GM19328 (cell line): ENCODE results near the gene ZNRF1.
"Not testable (repeated sequence)": the region's sequence is repeated elsewhere in the genome, so short reads cannot be mapped to it uniquely, and the experiment has no call there.

Experiments used
- ATAC-seq: cut with Tn5 transposase; IDR thresholded peaks from one replicate; pipeline ENCODE4 v1.9.1; 2021; ENCODE audit warnings: mild to moderate bottlenecking, moderate library complexity; ENCODE audit not compliant: unreplicated experiment

The ZNRF1 gene

GRCh38 chr16:74998481-74999218 lies at the start of gene ZNRF1:
Gene ZNRF1, plus strand, starts transcription at chr16:74999024. Its CDS starts 648 bp downstream, at chr16:74999672.
- peak; percentile 58 for ATAC-seq

- no peak for ATAC-seq
Observed at GRCh38 chr16:74949309-74949708, 49.5 kb upstream of the ZNRF1 start.

GRCh38 chr16:74950511-74950910 lies 48.3 kb upstream of the ZNRF1 start:
- ATAC-seq: no peak

- no peak for ATAC-seq
Observed at GRCh38 chr16:74951206-74951605, 47.6 kb upstream of the ZNRF1 start.

GRCh38 chr16:74951681-74952080 lies 47.1 kb upstream of the ZNRF1 start:
- ATAC-seq: no peak

- ATAC-seq: no peak
Observed at GRCh38 chr16:74954763-74955162, 44.1 kb upstream of the ZNRF1 start.

GRCh38 chr16:74973304-74973703 lies 25.5 kb upstream of the ZNRF1 start:
- no peak for ATAC-seq

- ATAC-seq: no peak
Observed at GRCh38 chr16:74975591-74975990, 23.2 kb upstream of the ZNRF1 start.

GRCh38 chr16:74982256-74982655 lies 16.6 kb upstream of the ZNRF1 start:
- ATAC-seq: no peak

GRCh38 chr16:74984194-74984528 lies 14.7 kb upstream of the ZNRF1 start:
- no peak for ATAC-seq

- peak; percentile 99 for ATAC-seq
Observed at GRCh38 chr16:74984529-74985296, 14.1 kb upstream of the ZNRF1 start, which contains the start of gene WDR59. Gene WDR59, minus strand, starts transcription at chr16:74985123. Its CDS starts 106 bp downstream, at chr16:74985017.

GRCh38 chr16:74987027-74987681 lies 11.7 kb upstream of the ZNRF1 start:
- no peak for ATAC-seq

- ATAC-seq: not testable (repeated sequence)
Observed at GRCh38 chr16:74989864-74990263, 9.0 kb upstream of the ZNRF1 start.

GRCh38 chr16:74990832-74991231 lies 8.0 kb upstream of the ZNRF1 start:
- ATAC-seq: no peak

GRCh38 chr16:74991268-74991592 lies 7.6 kb upstream of the ZNRF1 start:
- no peak for ATAC-seq

GRCh38 chr16:74991593-74992403 lies 7.0 kb upstream of the ZNRF1 start:
- no peak for ATAC-seq

- ATAC-seq: no peak
Observed at GRCh38 chr16:74995986-74996385, 2.8 kb upstream of the ZNRF1 start.

GRCh38 chr16:74997042-74997491 lies 1.8 kb upstream of the ZNRF1 start:
- ATAC-seq: no peak

GRCh38 chr16:74999219-74999608 lies 390 bp downstream of the ZNRF1 start:
- ATAC-seq: peak; percentile 38

GRCh38 chr16:74999609-75000480 lies 1.0 kb downstream of the ZNRF1 start:
- ATAC-seq: no peak
